Muscle layer of duodenum (tissue), 2 donors: ENCODE measurements around the gene TIPRL.
A peak's percentile ranks its signal among the peaks of the same experiment; 100 is the strongest.
"Not testable (repeated sequence)": the region's sequence is repeated elsewhere in the genome, so short reads cannot be mapped to it uniquely, and the experiment has no call there.

Source experiments
- H3K27ac ChIP-seq: one replicate; pipeline ENCODE4 v1.7.0; 2013; ENCODE audit warnings: mild to moderate bottlenecking, low read length
- H3K27me3 ChIP-seq: one replicate; pipeline ENCODE4 v1.7.0; 2013; ENCODE audit warnings: low read depth, mild to moderate bottlenecking, control low read depth, low read length
- H3K36me3 ChIP-seq, 2 donors: one replicate each; pipeline ENCODE4 v1.7.0; 2013; ENCODE audit warnings: low read length in 2 of 2, control low read depth in 1 of 2, mild to moderate bottlenecking in 1 of 2; ENCODE audit not compliant: insufficient read depth in 2 of 2, control insufficient read depth in 1 of 2
- H3K4me1 ChIP-seq, 2 donors: one replicate each; pipeline ENCODE4 v1.7.0; 2013; ENCODE audit warnings: low read length in 2 of 2, mild to moderate bottlenecking in 2 of 2, control low read depth in 1 of 2, moderate library complexity in 1 of 2; ENCODE audit not compliant: insufficient read depth in 2 of 2, control insufficient read depth in 1 of 2
- H3K4me3 ChIP-seq, 2 donors: one replicate each; pipeline ENCODE4 v1.7.0; 2013; ENCODE audit warnings: low read length in 2 of 2, low read depth in 1 of 2, mild to moderate bottlenecking in 1 of 2
- H3K9me3 ChIP-seq, 2 donors: one replicate each; pipeline ENCODE4 v1.7.0; 2013; ENCODE audit warnings: low read length in 2 of 2, control low read depth in 1 of 2, mild to moderate bottlenecking in 1 of 2; ENCODE audit not compliant: control insufficient read depth in 1 of 2
- donor health status: healthy.

TIPRL gene

DNA sequence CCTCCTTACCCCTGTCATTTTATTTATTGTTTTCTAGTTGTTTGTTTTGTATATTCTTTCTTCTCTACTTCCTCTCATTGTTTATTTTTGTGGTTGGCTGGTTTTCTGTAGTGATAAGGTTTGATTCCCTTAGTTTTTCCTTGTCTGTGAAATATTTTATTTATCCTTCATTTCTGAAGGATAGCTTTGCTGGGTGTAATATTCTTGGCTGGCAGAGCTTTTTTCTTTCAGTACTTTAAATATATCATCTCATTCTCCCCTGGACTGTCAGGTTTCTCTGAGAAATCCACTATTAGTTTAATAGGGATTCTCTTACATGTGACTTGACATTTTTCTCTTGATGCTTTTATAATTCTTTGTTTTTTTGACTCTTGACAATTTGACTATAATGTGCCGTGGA, 18.8 kb upstream of the TIPRL start:
- Histone ChIP-seq H3K9me3 (peaks cover 9 to 10% of the 10 kb centered on the region in 2 donors), H3K27me3 (no peaks in the 10 kb centered on the region), H3K36me3 (no peaks in the 10 kb centered on the region), H3K4me1 (no peaks in the 10 kb centered on the region), H3K4me3 (no peak overlapping the region), H3K27ac (no peak overlapping the region)

DNA sequence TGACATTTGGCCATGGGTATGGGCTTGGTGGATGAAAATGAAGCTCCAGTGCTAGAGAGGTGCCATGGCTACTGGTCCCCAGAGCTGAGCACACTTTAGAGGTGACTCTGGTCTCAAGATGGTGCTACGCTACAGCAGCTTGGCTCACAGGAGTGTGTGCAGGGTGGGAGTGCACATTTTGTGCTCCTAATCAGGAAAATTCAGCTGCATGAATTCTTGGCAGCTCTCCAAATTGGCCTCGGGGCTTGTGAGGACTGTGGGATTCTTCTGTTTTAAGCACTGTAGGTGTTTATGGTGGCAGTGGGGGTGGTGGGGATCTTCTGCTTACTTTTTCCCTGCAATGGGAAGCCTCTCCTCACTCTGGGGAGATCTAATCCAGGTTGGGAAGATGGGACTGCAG, 17.3 kb upstream of the TIPRL start:
- no peaks in the 10 kb centered on the region for H3K27me3 ChIP-seq
- H3K27ac ChIP-seq, result no peak overlapping the region

DNA sequence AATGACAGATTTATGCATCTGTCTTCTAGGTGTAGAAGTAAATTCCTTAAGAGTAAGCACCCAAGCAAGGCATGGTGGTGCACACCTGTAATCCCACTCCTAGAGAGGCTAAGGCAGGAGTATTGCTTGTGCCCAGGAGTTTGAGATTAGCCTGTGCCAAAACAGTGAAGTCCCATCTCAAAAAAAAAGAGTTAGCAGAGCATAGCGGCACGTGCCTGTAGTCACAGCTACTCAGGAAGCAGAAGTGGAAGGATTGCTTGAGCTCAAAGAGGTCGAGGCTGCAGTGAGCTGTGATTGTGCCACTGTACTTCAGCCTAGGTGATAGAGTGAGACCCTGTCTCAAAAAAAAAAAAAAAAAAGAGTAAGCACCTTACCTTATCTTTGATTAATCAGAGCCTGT, 15.1 kb upstream of the TIPRL start:
- Histone ChIP-seq H3K27me3 (no peaks in the 10 kb centered on the region), H3K9me3 (peaks cover 3 to 7% of the 10 kb centered on the region in 2 donors)

More for the DNA sequence above, 17.3 kb upstream of the TIPRL start:
- Histone ChIP-seq H3K36me3 (no peaks in the 10 kb centered on the region), H3K4me1 (no peaks in the 10 kb centered on the region), H3K9me3 (peaks cover 9 to 10% of the 10 kb centered on the region in 2 donors), H3K4me3 (no peak overlapping the region)

DNA sequence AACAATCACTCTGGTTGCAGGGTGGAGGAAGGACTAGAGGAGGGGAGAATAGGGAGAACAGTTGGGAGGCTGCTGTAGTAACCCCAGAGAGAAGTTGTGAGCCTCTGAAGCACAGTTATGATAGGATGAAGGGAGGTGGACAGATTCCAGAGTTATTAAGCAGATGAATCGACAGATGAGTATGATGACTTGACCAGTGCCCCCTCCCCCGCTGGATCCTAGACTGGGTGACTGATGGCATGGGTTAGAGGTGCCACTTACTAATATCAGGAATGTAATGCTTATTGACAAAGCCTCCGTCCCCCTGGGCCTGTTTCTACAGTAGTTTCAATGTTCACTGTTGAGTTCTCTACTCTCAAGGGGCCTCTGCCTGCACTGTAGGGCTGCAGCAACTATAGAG, 14.0 kb upstream of the TIPRL start:
- Histone ChIP-seq H3K4me3 (no peak overlapping the region), H3K27me3 (no peaks in the 10 kb centered on the region), H3K9me3 (peaks cover 3 to 7% of the 10 kb centered on the region in 2 donors), H3K4me1 (no peaks in the 10 kb centered on the region), H3K27ac (no peak overlapping the region), H3K36me3 (no peaks in the 10 kb centered on the region)

More for the DNA sequence above, 15.1 kb upstream of the TIPRL start:
- no peaks in the 10 kb centered on the region for H3K36me3 ChIP-seq
- no peak overlapping the region for H3K4me3 ChIP-seq
- no peak overlapping the region for H3K27ac ChIP-seq
- no peaks in the 10 kb centered on the region for H3K4me1 ChIP-seq

DNA sequence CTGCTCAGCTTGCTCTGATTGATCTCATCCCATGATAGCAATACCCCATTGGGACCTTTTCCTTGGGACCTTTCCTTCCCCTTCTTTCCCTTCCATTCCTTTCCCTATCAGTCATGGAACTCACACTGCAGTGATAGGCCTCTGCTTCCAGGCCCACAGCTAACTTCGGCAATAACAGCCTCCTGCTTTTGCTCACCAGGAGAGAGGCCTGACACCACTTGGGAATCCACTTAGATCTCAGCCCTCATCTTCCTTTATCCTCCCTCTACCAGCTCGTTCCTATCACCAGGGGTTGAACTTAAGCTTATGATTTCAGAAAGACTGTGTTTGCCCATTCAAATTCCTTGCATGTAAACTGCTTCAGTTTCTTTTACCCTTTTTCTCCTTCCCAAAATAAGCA, 11.0 kb upstream of the TIPRL start:
- H3K9me3 ChIP-seq, result no peaks in the 10 kb centered on the region
- no peaks in the 10 kb centered on the region for H3K27me3 ChIP-seq
- no peaks in the 10 kb centered on the region for H3K36me3 ChIP-seq
- peak overlapping the region; percentile 39 for H3K27ac ChIP-seq
- H3K4me3 ChIP-seq, result no peak overlapping the region
- H3K4me1 ChIP-seq, result no peaks in the 10 kb centered on the region

DNA sequence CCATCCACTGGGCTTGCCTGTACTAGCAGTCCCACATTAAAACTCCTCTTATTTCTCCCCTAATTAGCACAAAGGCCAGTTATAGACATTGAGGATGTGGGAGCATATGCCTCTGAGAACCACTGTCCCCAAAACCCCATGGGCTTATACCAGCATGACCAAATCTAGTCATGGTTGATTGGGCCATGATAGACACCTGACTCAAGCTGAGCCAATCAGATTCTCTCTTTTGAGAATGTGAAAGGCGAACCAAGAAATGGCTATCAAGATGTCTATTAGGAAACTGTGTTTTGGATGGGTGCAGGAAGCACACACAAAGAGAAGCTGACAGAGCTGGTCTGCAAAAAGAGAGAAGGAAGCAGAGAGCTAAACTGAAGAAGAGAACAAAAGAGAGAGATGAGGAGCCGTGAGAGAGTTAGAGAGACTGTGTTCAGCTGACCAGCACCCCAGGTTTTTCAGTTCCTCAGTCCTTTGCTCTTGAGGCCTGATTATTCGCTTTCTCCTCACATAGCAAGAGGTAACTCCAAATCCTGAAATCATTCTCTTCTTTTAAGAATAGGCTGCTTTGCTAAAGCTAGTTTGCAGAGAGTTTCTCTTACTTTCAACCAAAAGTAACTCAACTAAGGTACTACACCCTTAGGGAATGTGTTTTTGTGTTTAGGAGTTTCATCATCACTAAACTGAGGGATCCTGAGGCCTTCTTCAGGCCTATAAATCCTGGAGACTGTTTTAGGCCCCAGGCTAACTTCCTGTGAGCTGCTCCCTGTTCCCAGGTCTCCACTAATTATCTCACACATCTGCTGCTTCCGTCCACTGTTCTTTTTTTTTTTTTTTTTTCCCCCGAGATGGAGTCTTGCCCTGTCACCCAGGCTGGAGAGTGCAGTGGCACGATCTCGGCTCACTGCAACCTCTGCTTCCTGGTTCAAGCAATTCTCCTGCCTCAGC, 7.9 kb upstream of the TIPRL start:
- Histone ChIP-seq H3K9me3 (no peaks in the 10 kb centered on the region), H3K27ac (no peak overlapping the region), H3K36me3 (no peaks in the 10 kb centered on the region), H3K27me3 (no peaks in the 10 kb centered on the region), H3K4me3 (no peak overlapping the region), H3K4me1 (no peaks in the 10 kb centered on the region)

DNA sequence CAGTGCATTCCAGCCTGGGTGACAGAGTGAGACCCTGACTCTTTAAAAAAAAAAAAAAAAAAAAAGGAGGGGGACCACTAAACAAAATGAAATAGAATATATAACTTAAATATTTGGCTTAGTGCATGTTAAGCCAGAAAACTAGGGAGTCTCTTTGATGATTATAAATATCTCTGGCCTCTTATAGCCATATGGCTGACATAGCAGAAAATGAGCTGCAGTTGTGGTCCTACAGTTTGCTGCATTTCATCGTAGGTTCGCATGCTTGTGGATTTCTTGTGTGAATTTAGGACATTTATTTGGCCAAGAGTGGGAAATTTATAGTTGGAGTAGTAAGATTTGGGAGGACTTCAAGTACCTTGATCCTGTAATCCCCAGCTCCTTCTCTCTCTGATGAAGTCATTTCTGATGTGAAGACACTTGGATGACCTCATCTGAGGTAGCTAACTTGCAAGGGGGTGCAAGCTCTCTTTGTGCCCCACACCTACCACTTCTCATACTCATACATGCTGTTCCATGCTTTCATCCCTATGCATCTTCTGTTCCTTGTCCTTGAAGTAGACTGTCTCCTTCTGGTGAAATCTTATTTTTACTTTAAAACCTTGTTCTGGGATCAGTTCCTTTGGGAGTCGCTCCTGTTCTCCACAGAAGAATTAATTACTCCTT, 6.4 kb upstream of the TIPRL start:
- Histone ChIP-seq H3K36me3 (no peaks in the 10 kb centered on the region), H3K27me3 (no peaks in the 10 kb centered on the region), H3K9me3 (no peaks in the 10 kb centered on the region), H3K27ac (no peak overlapping the region), H3K4me1 (no peaks in the 10 kb centered on the region), H3K4me3 (no peak overlapping the region)

DNA sequence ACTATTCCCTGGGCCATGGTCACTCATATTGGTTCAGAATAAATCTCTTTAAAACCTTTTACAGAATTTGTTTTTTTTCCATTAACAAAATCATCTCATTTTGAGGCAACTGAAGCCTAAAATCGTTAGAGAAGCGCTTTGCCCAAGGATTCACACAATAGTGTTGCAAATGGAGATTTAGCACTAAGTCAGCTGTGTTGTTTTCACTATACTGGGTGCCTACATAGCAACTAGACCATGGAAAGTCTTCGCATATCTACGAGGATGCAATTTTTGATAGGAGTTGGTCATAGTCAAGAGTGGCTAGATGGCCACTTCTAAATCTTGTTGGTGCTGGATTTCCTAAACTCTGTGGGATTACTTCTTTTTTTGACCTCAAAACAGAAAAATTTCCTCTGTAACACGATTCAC, 530 bp upstream of the TIPRL start:
- peaks cover 0 to 7% of the 10 kb centered on the region in 2 donors for H3K4me1 ChIP-seq
- H3K27me3 ChIP-seq, result no peaks in the 10 kb centered on the region
- H3K9me3 ChIP-seq, result no peaks in the 10 kb centered on the region
- H3K27ac ChIP-seq, result peak overlapping the region; percentile 88
- no peaks in the 10 kb centered on the region for H3K36me3 ChIP-seq
- peak overlapping the region; percentile 79 to 91 for H3K4me3 ChIP-seq

DNA sequence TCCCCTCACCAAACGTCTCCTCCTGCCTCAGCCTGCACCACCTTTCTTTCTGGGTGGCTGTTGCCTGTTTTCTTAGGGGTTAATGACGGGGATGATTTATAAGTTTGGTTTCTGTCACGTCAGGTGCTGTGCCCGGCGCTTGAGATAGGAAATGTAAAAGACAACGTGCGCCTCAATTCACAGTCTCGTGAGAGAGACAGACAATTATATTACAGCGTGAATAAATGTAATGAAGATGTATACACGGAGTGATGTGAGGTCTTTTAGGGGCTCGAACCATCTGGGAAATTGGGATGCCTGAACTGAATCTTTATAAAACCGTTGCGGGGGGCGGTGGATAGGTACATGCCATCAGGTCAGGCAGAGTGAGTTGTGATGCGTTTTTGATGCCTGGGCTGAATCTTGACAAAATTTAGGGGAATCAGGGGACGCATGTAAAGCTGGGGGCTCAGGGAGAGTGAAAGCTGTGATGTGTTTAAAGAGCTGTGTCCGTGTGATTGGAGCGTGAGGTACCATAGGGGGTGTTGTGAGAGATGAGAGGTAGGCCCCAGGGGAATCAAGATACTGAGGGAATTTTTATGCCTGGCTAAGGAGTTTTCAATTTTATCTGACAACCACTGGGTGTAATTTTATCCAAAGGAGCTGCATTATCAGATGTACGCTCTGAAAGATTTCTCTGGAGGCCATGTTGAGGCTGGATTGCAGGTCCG, 831 bp downstream of the TIPRL start:
- Histone ChIP-seq H3K9me3 (no peaks in the 10 kb centered on the region), H3K27ac (peak overlapping the region; percentile 88)

DNA sequence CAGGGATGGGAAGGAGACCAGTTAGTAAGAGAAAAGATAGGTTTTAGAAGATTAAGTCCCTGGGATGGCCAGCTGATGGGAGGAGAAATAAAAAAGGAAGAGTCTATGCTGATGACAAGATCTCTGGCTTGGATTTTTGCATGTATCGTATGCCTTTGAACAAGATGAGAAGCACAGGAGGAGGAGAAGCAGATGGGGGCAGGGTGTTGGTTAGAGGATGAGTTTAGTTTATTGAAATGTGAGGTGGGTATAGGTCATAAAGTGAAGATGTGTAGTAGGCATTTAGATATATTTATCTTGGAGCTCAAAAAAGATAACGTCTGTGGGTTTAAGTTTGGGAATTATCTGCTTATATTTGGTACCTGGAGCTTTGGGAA, 1.4 kb downstream of the TIPRL start:
- peaks cover 0 to 7% of the 10 kb centered on the region in 2 donors for H3K4me1 ChIP-seq
- no peaks in the 10 kb centered on the region for H3K9me3 ChIP-seq
- peak overlapping the region; percentile 88 for H3K27ac ChIP-seq
- H3K27me3 ChIP-seq, result no peaks in the 10 kb centered on the region
- H3K36me3 ChIP-seq, result no peaks in the 10 kb centered on the region
- H3K4me3 ChIP-seq, result peak overlapping the region; percentile 79 to 91

More for the DNA sequence above, 831 bp downstream of the TIPRL start:
- Histone ChIP-seq H3K36me3 (no peaks in the 10 kb centered on the region), H3K4me3 (peak overlapping the region; percentile 79 to 91), H3K4me1 (peaks cover 0 to 7% of the 10 kb centered on the region in 2 donors), H3K27me3 (no peaks in the 10 kb centered on the region)

DNA sequence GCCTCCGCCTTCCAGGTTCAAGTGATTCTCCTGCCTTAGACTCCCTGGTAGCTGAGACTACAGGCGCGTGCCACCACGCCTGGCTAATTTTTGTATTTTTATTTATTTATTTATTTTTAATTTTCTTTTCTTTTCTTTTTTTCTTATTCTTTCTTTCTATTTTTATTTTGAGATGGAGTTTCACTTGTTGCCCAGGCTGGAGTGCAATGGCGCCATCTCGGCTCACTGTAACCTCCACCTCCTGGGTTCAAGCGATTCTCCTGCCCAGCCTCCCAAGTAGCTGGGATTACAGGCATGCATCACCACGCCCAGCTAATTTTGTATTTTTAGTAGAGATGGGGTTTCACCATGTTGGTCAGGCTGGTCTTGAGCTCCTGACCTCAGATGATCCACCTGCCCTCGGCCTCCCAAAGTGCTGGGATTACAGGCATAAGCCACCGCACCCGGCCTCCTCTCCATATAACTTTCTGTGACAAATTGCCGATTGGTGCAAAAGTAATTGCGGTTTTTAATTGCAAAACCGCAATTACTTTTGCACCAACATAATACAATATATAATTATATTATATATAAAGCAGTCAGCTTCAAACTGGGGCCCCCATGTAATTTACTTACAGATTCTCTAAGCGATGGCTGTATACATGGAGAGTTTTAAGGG, 2.4 kb downstream of the TIPRL start:
- H3K9me3 ChIP-seq, H3K27ac ChIP-seq, H3K36me3 ChIP-seq, H3K4me1 ChIP-seq, H3K27me3 ChIP-seq, H3K4me3 ChIP-seq: not testable (repeated sequence)
